Nephron progenitor cell (in vitro differentiated cells): ENCODE data around the gene CERK.

Source experiments
- DNase-seq: peaks from one replicate; pipeline ENCODE4 v3.0.0; 2021
- H3K27ac Mint-ChIP-seq: 2 replicates; pipeline ENCODE4 v1.8.0; 2021; ENCODE audit warnings: mild to moderate bottlenecking, moderate library complexity, mixed read lengths
- H3K27me3 Mint-ChIP-seq: 2 replicates; pipeline ENCODE4 v1.8.0; 2021; ENCODE audit warnings: mild to moderate bottlenecking, low read depth, mixed read lengths; ENCODE audit not compliant: poor library complexity
- H3K36me3 Mint-ChIP-seq: 2 replicates; pipeline ENCODE4 v1.8.0; 2021; ENCODE audit warnings: low read depth, mixed read lengths
- H3K4me1 Mint-ChIP-seq: 2 replicates; pipeline ENCODE4 v1.8.0; 2021; ENCODE audit warnings: mixed read lengths
- H3K4me3 Mint-ChIP-seq: 2 replicates; pipeline ENCODE4 v1.8.0; 2021; ENCODE audit warnings: mild to moderate bottlenecking, moderate library complexity, mixed read lengths
- H3K9me3 Mint-ChIP-seq: 2 replicates; pipeline ENCODE4 v1.8.0; 2021; ENCODE audit warnings: mild to moderate bottlenecking, moderate library complexity, mixed read lengths
- TF ChIP-seq, protein P1 (sequence below): fragments of 200-600 bp; sonication (generic); IDR thresholded peaks from 2 replicates; pipeline ENCODE4 v1.5.0; 2021; ENCODE audit warnings: antibody characterized with exemption

The CERK gene

DNA sequence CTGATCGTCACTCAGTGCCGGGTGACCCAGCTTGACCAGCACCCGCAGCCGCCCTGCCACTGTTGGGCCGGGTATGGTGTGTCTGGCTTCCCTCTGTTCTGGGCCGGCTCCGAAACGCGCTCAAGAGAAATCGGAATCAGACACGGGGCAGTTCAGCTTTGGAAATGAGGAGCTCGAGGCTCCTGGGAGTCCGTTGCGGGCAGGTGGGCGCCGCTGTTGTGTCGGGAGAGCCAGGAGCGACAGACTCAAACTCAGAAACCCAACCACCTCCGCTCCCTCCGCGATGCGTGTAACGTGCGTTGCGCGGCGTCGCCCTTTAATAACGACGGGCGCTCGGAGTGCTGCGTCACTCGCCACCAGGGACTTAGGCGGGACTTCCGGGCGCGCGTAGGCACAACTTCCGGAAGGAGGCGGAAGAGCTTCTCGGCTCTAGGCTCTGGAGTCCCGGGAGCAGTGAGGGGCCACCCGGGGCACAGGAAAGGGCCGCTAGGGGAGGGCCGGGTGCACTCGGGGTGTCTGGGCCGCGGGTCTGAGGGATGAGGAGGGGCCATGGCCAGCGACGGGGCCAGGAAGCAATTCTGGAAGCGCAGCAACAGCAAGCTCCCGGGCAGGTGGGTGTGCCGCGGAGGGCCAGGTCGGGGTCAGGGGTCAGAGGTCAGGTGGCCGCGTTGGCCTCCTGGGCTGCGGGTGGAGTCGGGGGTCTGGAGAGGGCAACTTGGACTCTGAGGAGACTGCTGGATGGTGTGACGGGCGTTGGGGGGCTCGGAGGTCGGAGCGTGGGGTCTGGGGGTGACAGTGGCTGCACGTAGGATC is 24.4 kb upstream of the CERK start, which contains the start of gene TBC1D22A:
TSS of gene TBC1D22A (plus strand) at position 413 of the 813 bp plus-strand sequence. CDS start at position 550, 137 bp downstream.
- peak within 1 kb of the TSS; percentile 99 for H3K27ac Mint-ChIP-seq
- TF ChIP-seq, protein P1, sequence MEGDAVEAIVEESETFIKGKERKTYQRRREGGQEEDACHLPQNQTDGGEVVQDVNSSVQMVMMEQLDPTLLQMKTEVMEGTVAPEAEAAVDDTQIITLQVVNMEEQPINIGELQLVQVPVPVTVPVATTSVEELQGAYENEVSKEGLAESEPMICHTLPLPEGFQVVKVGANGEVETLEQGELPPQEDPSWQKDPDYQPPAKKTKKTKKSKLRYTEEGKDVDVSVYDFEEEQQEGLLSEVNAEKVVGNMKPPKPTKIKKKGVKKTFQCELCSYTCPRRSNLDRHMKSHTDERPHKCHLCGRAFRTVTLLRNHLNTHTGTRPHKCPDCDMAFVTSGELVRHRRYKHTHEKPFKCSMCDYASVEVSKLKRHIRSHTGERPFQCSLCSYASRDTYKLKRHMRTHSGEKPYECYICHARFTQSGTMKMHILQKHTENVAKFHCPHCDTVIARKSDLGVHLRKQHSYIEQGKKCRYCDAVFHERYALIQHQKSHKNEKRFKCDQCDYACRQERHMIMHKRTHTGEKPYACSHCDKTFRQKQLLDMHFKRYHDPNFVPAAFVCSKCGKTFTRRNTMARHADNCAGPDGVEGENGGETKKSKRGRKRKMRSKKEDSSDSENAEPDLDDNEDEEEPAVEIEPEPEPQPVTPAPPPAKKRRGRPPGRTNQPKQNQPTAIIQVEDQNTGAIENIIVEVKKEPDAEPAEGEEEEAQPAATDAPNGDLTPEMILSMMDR = no peak
- peaks cover 59% of the 10 kb centered on the region for H3K4me1 Mint-ChIP-seq
- DNase-seq = peak; percentile 93
- H3K9me3 Mint-ChIP-seq = peaks cover under 1% of the 10 kb centered on the region
- H3K27me3 Mint-ChIP-seq = peaks cover 3% of the 10 kb centered on the region
- peaks cover 13% of the 10 kb centered on the region for H3K36me3 Mint-ChIP-seq
- H3K4me3 Mint-ChIP-seq = peak within 1 kb of the TSS; percentile 99

DNA sequence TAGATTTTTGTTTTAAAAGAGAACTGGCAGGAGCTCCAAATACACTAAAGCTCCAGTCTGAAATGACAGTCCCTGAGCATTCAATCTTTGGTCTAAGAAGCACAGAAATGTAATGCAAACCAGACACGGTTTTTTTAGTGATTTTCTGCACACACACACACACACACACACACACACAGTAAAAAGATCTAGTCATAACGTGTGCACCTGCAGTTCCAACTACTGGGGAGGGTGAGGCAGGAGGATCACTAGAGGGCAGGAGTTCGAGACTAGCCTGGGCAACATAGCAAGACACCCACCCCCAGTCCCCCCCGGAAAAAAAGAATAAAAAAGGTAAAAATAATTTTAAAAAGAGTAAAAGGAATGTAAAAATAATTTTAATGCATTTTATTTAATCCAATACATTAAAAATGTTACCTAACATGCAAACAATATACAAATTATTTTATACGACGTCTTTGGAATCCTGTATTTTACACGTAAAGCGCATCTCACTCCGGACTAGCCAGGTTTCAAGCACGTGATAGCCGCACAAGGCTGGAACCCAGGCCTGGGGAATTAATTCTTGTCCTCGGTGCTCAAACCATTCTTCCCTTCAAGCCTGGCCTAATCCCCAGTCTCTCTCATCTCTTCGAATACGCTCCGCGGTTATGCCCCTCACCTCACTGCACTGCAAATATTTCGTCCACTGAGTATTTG is 23.6 kb upstream of the CERK start:
- H3K27ac Mint-ChIP-seq = peak overlapping the region; percentile 99

DNA sequence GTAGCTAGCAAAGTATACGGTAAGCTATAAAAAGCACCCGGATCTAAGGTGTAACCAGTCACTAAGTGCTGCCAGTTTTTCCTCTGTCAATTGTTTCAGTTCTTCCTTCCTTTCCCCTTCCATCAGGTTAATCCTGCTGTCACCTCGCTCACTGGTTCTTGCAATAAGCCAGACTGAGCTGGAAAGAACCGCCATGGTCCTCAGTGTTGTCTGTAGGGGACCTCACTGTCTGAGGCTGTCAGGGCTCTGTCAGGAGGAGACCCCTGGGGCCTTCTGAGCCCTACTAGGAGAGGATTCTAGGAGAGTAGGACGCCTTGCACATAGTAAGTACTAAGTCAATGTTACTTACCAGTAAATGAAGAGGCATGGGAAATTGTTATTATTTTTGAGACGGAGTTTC is 23.0 kb upstream of the CERK start:
- Mint-ChIP-seq H3K4me3 (peak overlapping the region; percentile 99), H3K27me3 (peaks cover 3% of the 10 kb centered on the region), H3K36me3 (peaks cover 26% of the 10 kb centered on the region), H3K9me3 (peaks cover 15% of the 10 kb centered on the region), H3K27ac (peak overlapping the region; percentile 53), H3K4me1 (peaks cover 50% of the 10 kb centered on the region)
- TF ChIP-seq, protein P1 = no peak
- DNase-seq = no peak

More for the DNA sequence above, 23.6 kb upstream of the CERK start:
- Mint-ChIP-seq H3K4me1 (peaks cover 51% of the 10 kb centered on the region), H3K36me3 (peaks cover 20% of the 10 kb centered on the region), H3K4me3 (peak overlapping the region; percentile 99), H3K9me3 (peaks cover 8% of the 10 kb centered on the region), H3K27me3 (peaks cover 3% of the 10 kb centered on the region)
- no peak for DNase-seq
- TF ChIP-seq, protein P1 = no peak

DNA sequence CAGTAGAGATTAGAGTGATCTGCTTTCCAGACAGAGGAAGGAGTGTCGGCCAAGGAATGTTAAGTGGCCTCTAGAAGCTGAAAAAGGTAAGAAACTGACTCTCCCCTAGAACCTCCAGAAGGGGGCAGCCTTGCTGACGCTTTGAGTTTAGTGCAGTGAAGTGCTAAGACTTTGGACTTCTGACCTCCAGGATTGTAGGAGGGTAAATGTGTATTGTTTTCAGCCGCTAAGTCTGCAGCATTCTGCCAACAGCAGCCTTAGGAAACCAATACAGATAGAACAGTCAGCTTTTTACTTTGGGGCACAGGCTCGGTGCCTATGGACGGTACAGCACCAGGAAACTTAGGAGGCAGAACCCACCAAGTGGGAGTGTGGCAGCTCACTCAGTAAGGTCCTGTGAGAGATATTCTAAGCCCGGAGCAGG is 20.8 kb upstream of the CERK start:
- H3K4me1 Mint-ChIP-seq = peaks cover 42% of the 10 kb centered on the region
- peak; percentile 57 for DNase-seq
- peak overlapping the region; percentile 79 for H3K27ac Mint-ChIP-seq
- peaks cover 20% of the 10 kb centered on the region for H3K9me3 Mint-ChIP-seq
- H3K4me3 Mint-ChIP-seq = no peak overlapping the region
- TF ChIP-seq, protein P1 = peak; percentile 62
- peaks cover 3% of the 10 kb centered on the region for H3K27me3 Mint-ChIP-seq
- peaks cover 26% of the 10 kb centered on the region for H3K36me3 Mint-ChIP-seq

DNA sequence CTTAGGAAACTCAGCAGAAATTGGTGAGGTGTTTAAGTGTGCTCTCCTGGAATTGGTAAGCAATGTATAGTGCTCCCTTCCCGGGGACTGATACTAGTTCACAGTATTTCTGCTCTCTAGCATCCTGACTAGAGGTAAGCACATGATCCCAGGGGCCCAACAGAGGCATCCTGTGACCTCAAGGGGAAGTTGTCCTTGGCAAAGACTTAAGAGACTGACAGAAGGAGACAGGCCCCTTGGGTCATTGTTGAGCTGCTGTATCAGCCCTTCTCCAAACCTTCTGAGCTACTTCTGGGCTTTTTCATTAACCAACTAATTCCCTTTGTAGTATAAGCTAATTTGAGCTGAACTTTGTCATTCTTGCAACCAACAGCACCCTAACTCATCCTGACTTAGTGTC is 20.1 kb upstream of the CERK start:
- peaks cover 20% of the 10 kb centered on the region for H3K9me3 Mint-ChIP-seq
- H3K4me1 Mint-ChIP-seq = peaks cover 34% of the 10 kb centered on the region
- no peak for DNase-seq
- TF ChIP-seq, protein P1 = no peak
- H3K4me3 Mint-ChIP-seq = no peak overlapping the region
- no peak overlapping the region for H3K27ac Mint-ChIP-seq
- H3K36me3 Mint-ChIP-seq = peaks cover 26% of the 10 kb centered on the region
- peaks cover 3% of the 10 kb centered on the region for H3K27me3 Mint-ChIP-seq
